ENCODE data around the gene LALBA. TPM values are rescaled to one million over a fixed set of nuclear protein-coding genes. Genes with fewer than 3 reads are reported as not detected.
"Not testable (repeated sequence)": the region's sequence is repeated elsewhere in the genome, so short reads cannot be mapped to it uniquely, and the experiment has no call there.

Gene LALBA
- total and polyA plus RNA-seq, 3 experiments from 2014 or later: not detected

DNA sequence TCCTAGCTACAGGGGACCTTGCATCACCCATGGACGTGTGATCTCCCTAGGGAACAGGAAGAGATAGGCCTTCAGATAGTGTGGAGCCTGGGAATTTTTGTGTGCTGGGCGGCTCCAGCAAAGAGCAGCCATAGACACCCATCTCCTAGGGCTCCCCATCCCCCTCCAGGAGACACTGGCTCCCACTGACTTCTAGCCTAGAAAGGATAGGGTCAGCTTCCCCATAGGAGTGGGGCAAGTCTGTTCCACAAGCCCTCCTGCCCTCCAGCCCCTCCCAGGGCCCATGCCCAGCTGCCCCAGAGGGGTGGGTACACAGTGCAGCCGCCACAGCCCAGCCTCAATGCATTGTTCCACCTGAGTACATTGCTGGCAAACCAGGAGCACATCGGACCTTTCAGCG lies 16.5 kb upstream of the LALBA start:
- H3K4me1 Mint-ChIP-seq: no peaks in the 10 kb centered on the region
- Histone ChIP-seq H3K4me3 (ENCODE audit: low read length) (no peak overlapping the region), H3K4me1 (ENCODE audit: insufficient read depth, low read length) (no peaks in the 10 kb centered on the region), H3K9me3 (ENCODE audit: low read length) (no peaks in the 10 kb centered on the region), H3K27me3 (ENCODE audit: insufficient read depth, low read length, poor library complexity, severe bottlenecking) (no peaks in the 10 kb centered on the region), H3K27ac (ENCODE audit: low read depth, low read length) (no peak overlapping the region), H3K36me3 (ENCODE audit: insufficient read depth, low read length) (no peaks in the 10 kb centered on the region)
- no peak for DNase-seq
- no peaks in the 10 kb centered on the region for H3K9me3 Mint-ChIP-seq
- no peak overlapping the region for H3K4me3 Mint-ChIP-seq
- CTCF ChIA-PET: no interaction called here
- no peak overlapping the region for H3K27ac Mint-ChIP-seq
- POLR2A ChIA-PET: no interaction called here
- H3K36me3 Mint-ChIP-seq: no peaks in the 10 kb centered on the region
- H3K27me3 Mint-ChIP-seq: peaks cover 22 to 60% of the 10 kb centered on the region in 2 donors

DNA sequence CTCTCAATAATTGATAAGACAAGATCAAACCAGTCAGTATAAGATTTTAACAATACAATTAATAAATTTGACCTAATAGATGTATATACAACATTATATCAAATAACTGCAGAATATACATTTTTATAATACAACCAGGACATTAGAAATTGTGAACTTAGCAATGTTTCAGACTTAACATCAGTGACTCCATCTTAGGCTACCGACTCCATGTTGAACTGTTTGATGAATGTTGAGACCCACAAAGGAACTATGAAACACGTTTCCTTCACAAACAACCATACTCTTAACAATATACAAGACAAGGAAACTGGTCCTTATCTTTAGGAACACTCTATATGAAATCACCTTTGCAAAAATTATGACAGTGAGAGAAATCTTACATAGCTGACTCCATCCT lies 13.9 kb upstream of the LALBA start:
- Histone ChIP-seq H3K27me3 (ENCODE audit: insufficient read depth, low read length, poor library complexity, severe bottlenecking) (no peaks in the 10 kb centered on the region), H3K27ac (ENCODE audit: low read depth, low read length) (no peak overlapping the region), H3K36me3 (ENCODE audit: insufficient read depth, low read length) (no peaks in the 10 kb centered on the region), H3K4me1 (ENCODE audit: insufficient read depth, low read length) (no peaks in the 10 kb centered on the region), H3K4me3 (ENCODE audit: low read length) (no peak overlapping the region), H3K9me3 (ENCODE audit: low read length) (no peaks in the 10 kb centered on the region)
- no peak for DNase-seq
- CTCF ChIA-PET: no interaction called here
- POLR2A ChIA-PET: no interaction called here
- H3K9me3 Mint-ChIP-seq: no peaks in the 10 kb centered on the region
- H3K27ac Mint-ChIP-seq: no peak overlapping the region
- H3K4me3 Mint-ChIP-seq: no peak overlapping the region
- H3K36me3 Mint-ChIP-seq: no peaks in the 10 kb centered on the region
- H3K4me1 Mint-ChIP-seq: no peaks in the 10 kb centered on the region
- peaks cover 21 to 67% of the 10 kb centered on the region in 2 donors for H3K27me3 Mint-ChIP-seq

DNA sequence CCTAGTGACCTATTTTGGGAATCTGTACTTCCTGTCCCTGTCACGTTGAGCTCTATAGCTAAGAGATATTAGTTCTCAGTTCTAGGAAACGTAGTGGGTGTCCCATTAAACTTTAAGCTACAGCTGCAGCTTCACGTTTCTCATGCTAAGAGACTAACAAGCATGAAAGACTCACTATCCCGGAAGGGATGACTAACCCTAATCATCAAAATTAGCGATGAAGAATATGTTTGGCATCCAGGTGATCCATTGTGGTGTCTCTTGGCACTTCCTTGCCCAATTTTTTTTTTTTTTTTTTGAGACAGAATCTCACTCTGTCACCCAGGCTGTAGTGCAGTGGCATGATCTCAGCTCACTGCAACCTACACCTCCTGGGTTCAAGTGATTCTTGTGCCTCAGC lies 11.0 kb upstream of the LALBA start:
- no peaks in the 10 kb centered on the region for H3K9me3 Mint-ChIP-seq
- no peaks in the 10 kb centered on the region for H3K36me3 ChIP-seq (ENCODE audit: insufficient read depth, low read length)
- ChIA-PET CTCF (no interaction called here), POLR2A (no interaction called here)
- H3K27me3 Mint-ChIP-seq: peaks cover 18 to 48% of the 10 kb centered on the region in 2 donors
- no peaks in the 10 kb centered on the region for H3K4me1 Mint-ChIP-seq
- no peaks in the 10 kb centered on the region for H3K4me1 ChIP-seq (ENCODE audit: insufficient read depth, low read length)
- no peaks in the 10 kb centered on the region for H3K9me3 ChIP-seq (ENCODE audit: low read length)
- H3K4me3 Mint-ChIP-seq: no peak overlapping the region
- H3K27ac ChIP-seq (ENCODE audit: low read depth, low read length): no peak overlapping the region
- no peak for DNase-seq
- H3K36me3 Mint-ChIP-seq: no peaks in the 10 kb centered on the region
- no peak overlapping the region for H3K4me3 ChIP-seq (ENCODE audit: low read length)
- H3K27me3 ChIP-seq (ENCODE audit: insufficient read depth, low read length, poor library complexity, severe bottlenecking): no peaks in the 10 kb centered on the region
- no peak overlapping the region for H3K27ac Mint-ChIP-seq

DNA sequence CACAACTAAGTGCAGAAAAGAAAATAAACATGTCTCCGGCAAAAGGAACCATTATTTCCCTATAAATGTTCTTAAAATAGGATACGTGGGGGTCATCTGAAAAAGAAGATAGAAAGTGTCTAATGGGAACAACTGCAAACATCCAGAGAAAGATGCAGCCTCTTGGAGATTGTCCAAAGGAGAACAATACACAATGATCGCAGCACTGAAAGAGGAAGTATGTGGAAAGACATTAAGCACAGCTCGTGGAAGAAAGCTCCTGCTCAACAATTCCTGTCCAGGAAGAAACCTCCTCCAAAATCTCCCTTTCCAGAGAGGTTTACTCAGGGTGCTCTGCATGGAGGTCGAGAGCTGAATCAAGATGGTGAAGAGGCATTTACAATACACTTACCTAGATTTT lies 2.5 kb upstream of the LALBA start:
- no peak overlapping the region for H3K4me3 Mint-ChIP-seq
- CTCF ChIA-PET: no interaction called here
- H3K4me1 Mint-ChIP-seq: peaks cover 0 to 1% (median 0%) of the 10 kb centered on the region in 3 donors

GRCh38 chr12:48567731-48568130 lies 2.1 kb downstream of the LALBA start:
- H3K36me3 Mint-ChIP-seq: no peaks in the 10 kb centered on the region
- Histone ChIP-seq H3K27ac (ENCODE audit: low read depth, low read length) (no peak overlapping the region), H3K36me3 (ENCODE audit: insufficient read depth, low read length) (no peaks in the 10 kb centered on the region), H3K27me3 (ENCODE audit: insufficient read depth, low read length, poor library complexity, severe bottlenecking) (no peaks in the 10 kb centered on the region), H3K9me3 (ENCODE audit: low read length) (no peaks in the 10 kb centered on the region), H3K4me3 (ENCODE audit: low read length) (no peak overlapping the region), H3K4me1 (ENCODE audit: insufficient read depth, low read length) (no peaks in the 10 kb centered on the region)
- H3K9me3 Mint-ChIP-seq: no peaks in the 10 kb centered on the region
- ChIA-PET POLR2A (no interaction called here), CTCF (no interaction called here)
- peaks cover 0 to 1% (median 0%) of the 10 kb centered on the region in 3 donors for H3K4me1 Mint-ChIP-seq
- H3K27ac Mint-ChIP-seq: no peak overlapping the region
- no peak for DNase-seq
- H3K27me3 Mint-ChIP-seq: peaks cover 20 to 50% of the 10 kb centered on the region in 2 donors
- no peak overlapping the region for H3K4me3 Mint-ChIP-seq

More for the DNA sequence above, 2.5 kb upstream of the LALBA start:
- H3K36me3 ChIP-seq (ENCODE audit: insufficient read depth, low read length): no peaks in the 10 kb centered on the region
- DNase-seq: no peak
- POLR2A ChIA-PET: no interaction called here
- no peaks in the 10 kb centered on the region for H3K27me3 ChIP-seq (ENCODE audit: insufficient read depth, low read length, poor library complexity, severe bottlenecking)
- Mint-ChIP-seq H3K9me3 (peaks cover 0 to 2% (median 0%) of the 10 kb centered on the region in 5 donors), H3K27ac (no peak overlapping the region), H3K27me3 (peaks cover 17 to 44% of the 10 kb centered on the region in 2 donors), H3K36me3 (no peaks in the 10 kb centered on the region)
- H3K4me3 ChIP-seq (ENCODE audit: low read length): no peak overlapping the region
- no peaks in the 10 kb centered on the region for H3K4me1 ChIP-seq (ENCODE audit: insufficient read depth, low read length)
- no peaks in the 10 kb centered on the region for H3K9me3 ChIP-seq (ENCODE audit: low read length)
- H3K27ac ChIP-seq (ENCODE audit: low read depth, low read length): no peak overlapping the region

DNA sequence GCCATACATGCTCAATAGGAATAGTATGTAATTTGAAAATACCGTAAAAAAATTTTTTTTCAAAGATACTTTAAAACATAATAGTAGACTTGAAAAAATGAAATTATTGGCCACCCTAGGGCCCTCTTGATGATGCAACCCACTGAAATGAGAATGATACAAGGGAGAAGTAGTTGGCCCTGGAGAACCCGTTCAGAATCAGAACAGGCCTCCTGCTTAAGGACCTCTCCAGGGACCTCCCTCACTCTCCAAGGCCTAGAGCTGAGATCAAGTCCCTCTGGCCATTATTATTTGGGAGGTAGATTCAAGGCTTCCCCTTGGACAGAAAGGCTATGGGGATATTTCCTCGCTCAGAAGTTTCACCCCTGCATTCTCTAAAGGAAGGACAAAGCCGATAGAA lies 11.9 kb downstream of the LALBA start:
- Mint-ChIP-seq H3K36me3 (no peaks in the 10 kb centered on the region), H3K27me3 (peaks cover 23 to 72% of the 10 kb centered on the region in 2 donors), H3K27ac (no peak overlapping the region), H3K9me3 (peaks cover 0 to 2% (median 0%) of the 10 kb centered on the region in 5 donors), H3K4me1 (no peaks in the 10 kb centered on the region), H3K4me3 (no peak overlapping the region)
- H3K4me1 ChIP-seq (ENCODE audit: insufficient read depth, low read length): no peaks in the 10 kb centered on the region
- H3K27me3 ChIP-seq (ENCODE audit: insufficient read depth, low read length, poor library complexity, severe bottlenecking): no peaks in the 10 kb centered on the region
- CTCF ChIA-PET: no interaction called here
- POLR2A ChIA-PET: no interaction called here
- DNase-seq: no peak
- H3K9me3 ChIP-seq (ENCODE audit: low read length): no peaks in the 10 kb centered on the region
- no peaks in the 10 kb centered on the region for H3K36me3 ChIP-seq (ENCODE audit: insufficient read depth, low read length)
- H3K27ac ChIP-seq (ENCODE audit: low read depth, low read length): no peak overlapping the region
- no peak overlapping the region for H3K4me3 ChIP-seq (ENCODE audit: low read length)

- peaks cover 0 to 2% (median 0%) of the 10 kb centered on the region in 5 donors for H3K9me3 Mint-ChIP-seq
- H3K4me3 ChIP-seq (ENCODE audit: low read length): no peak overlapping the region
- H3K27ac Mint-ChIP-seq: no peak overlapping the region
- no peaks in the 10 kb centered on the region for H3K36me3 Mint-ChIP-seq
- H3K4me1 Mint-ChIP-seq: no peaks in the 10 kb centered on the region
- ChIA-PET POLR2A (no interaction called here), CTCF (no interaction called here)
- no peaks in the 10 kb centered on the region for H3K27me3 ChIP-seq (ENCODE audit: insufficient read depth, low read length, poor library complexity, severe bottlenecking)
- no peaks in the 10 kb centered on the region for H3K9me3 ChIP-seq (ENCODE audit: low read length)
- H3K27ac ChIP-seq (ENCODE audit: low read depth, low read length): no peak overlapping the region
- no peaks in the 10 kb centered on the region for H3K4me1 ChIP-seq (ENCODE audit: insufficient read depth, low read length)
- H3K27me3 Mint-ChIP-seq: peaks cover 27 to 67% of the 10 kb centered on the region in 2 donors
- no peak overlapping the region for H3K4me3 Mint-ChIP-seq
- DNase-seq: no peak
- no peaks in the 10 kb centered on the region for H3K36me3 ChIP-seq (ENCODE audit: insufficient read depth, low read length)
Measured at GRCh38 chr12:48556631-48557030, 13.2 kb downstream of the LALBA start.

GRCh38 chr12:48553666-48554343 lies 16.0 kb downstream of the LALBA start:
- H3K36me3 Mint-ChIP-seq; H3K4me1 Mint-ChIP-seq; H3K36me3 ChIP-seq (ENCODE audit: insufficient read depth, low read length); H3K4me1 ChIP-seq (ENCODE audit: insufficient read depth, low read length); POLR2A ChIA-PET; H3K27ac ChIP-seq (ENCODE audit: low read depth, low read length); H3K4me3 ChIP-seq (ENCODE audit: low read length); H3K4me3 Mint-ChIP-seq; H3K9me3 ChIP-seq (ENCODE audit: low read length); H3K27ac Mint-ChIP-seq; CTCF ChIA-PET; H3K9me3 Mint-ChIP-seq; H3K27me3 ChIP-seq (ENCODE audit: insufficient read depth, low read length, poor library complexity, severe bottlenecking): not testable (repeated sequence)
- peak in 1 of 5 donors; percentile 4 for DNase-seq
- peaks cover 34 to 51% of the 10 kb centered on the region in 2 donors for H3K27me3 Mint-ChIP-seq

GRCh38 chr12:48551636-48552035 lies 18.2 kb downstream of the LALBA start:
- H3K4me1 ChIP-seq (ENCODE audit: insufficient read depth, low read length); H3K4me3 ChIP-seq (ENCODE audit: low read length); H3K36me3 Mint-ChIP-seq; H3K9me3 Mint-ChIP-seq; H3K27me3 ChIP-seq (ENCODE audit: insufficient read depth, low read length, poor library complexity, severe bottlenecking); H3K27ac ChIP-seq (ENCODE audit: low read depth, low read length); POLR2A ChIA-PET; CTCF ChIA-PET; H3K9me3 ChIP-seq (ENCODE audit: low read length); H3K36me3 ChIP-seq (ENCODE audit: insufficient read depth, low read length); H3K4me3 Mint-ChIP-seq; DNase-seq; H3K27ac Mint-ChIP-seq; H3K4me1 Mint-ChIP-seq: not testable (repeated sequence)
- H3K27me3 Mint-ChIP-seq: peaks cover 37 to 48% of the 10 kb centered on the region in 2 donors
